SK-N-SH (cell line): ENCODE data around the gene MPC1. TPM values are rescaled to one million over a fixed set of nuclear protein-coding genes. Genes with fewer than 3 reads are reported as not detected.

ENCODE experiments used
- CTCF ChIA-PET: fragments of 300-600, 350-600 bp; formaldehyde crosslinking; extraction: SDS; loops from one replicate; lab custom pipeline; 2021; lab: Yijun Ruan, JAX
- POLR2A ChIA-PET: fragments of 350-600 bp; sonication (Branson Sonifier 250); formaldehyde crosslinking; extraction: SDS; loops from one replicate; lab custom pipeline; 2020; ENCODE audit warnings: antibody characterized with exemption, inconsistent platforms; lab: Yijun Ruan, JAX
- DNase-seq: peaks from one replicate; pipeline ENCODE4 v3.0.0; 2012
- H2AFZ ChIP-seq: fragments of 200-600 bp; sonication (generic); 2 replicates; pipeline ENCODE4 v1.8.1; 2016; ENCODE audit warnings: antibody characterized with exemption, mild to moderate bottlenecking, low read depth
- H3F3A ChIP-seq: fragments of 200-600 bp; sonication (generic); replicated peaks from 2 replicates; pipeline ENCODE3; 2016; ENCODE audit warnings: antibody characterized with exemption, mild to moderate bottlenecking; ENCODE audit not compliant: insufficient read depth
- H3K27ac ChIP-seq, 2 experiments: fragments of 200-500 bp in 1 of 2; fragments of 200-600 bp in 1 of 2; sonication (Bioruptor generic) in 1 of 2; sonication (generic), shearing (Covaris generic) in 1 of 2; 2 replicates each; pipeline versions ENCODE4 v1.5.1 to v1.6.1; 2014 to 2016; ENCODE audit warnings: low read depth in 2 of 2, inconsistent platforms in 1 of 2, low read length in 1 of 2, mild to moderate bottlenecking in 1 of 2, mixed read lengths in 1 of 2
- H3K27me3 ChIP-seq: fragments of 200-600 bp; sonication (generic), shearing (Covaris generic); 2 replicates; pipeline ENCODE4 v1.6.1; 2016; ENCODE audit warnings: mixed run types; ENCODE audit not compliant: insufficient read depth
- H3K36me3 ChIP-seq, 2 experiments: fragments of 200-500 bp in 1 of 2; fragments of 200-600 bp in 1 of 2; sonication (Bioruptor generic) in 1 of 2; sonication (generic) in 1 of 2; replicated peaks in 1 of 2; 2 replicates each; pipeline versions ENCODE3 to v1.5.1; 2014 to 2016; ENCODE audit warnings: low read length in 1 of 2, mild to moderate bottlenecking in 1 of 2; ENCODE audit not compliant: insufficient read depth in 2 of 2, control insufficient read depth in 1 of 2
- H3K4me1 ChIP-seq, 2 experiments: fragments of 200-500 bp in 1 of 2; fragments of 200-600 bp in 1 of 2; sonication (Bioruptor generic) in 1 of 2; sonication (generic), shearing (Covaris generic) in 1 of 2; 2 replicates each; pipeline versions ENCODE4 v1.5.1 to v1.6.1; 2014 to 2016; ENCODE audit warnings: low read depth in 1 of 2, low read length in 1 of 2, mixed run types in 1 of 2; ENCODE audit not compliant: insufficient read depth in 2 of 2, control insufficient read depth in 1 of 2
- H3K4me2 ChIP-seq: fragments of 200-600 bp; sonication (generic), shearing (Covaris generic); 2 replicates; pipeline ENCODE4 v1.6.1; 2017; ENCODE audit warnings: mixed run types
- H3K4me3 ChIP-seq, 2 experiments: fragments of 200-500 bp in 1 of 2; fragments of 200-600 bp in 1 of 2; sonication (Bioruptor generic) in 1 of 2; sonication (generic), shearing (Covaris generic) in 1 of 2; 2 replicates each; pipeline versions ENCODE4 v1.5.1 to v1.8.1; 2014 to 2016; ENCODE audit warnings: low read depth in 2 of 2, inconsistent platforms in 1 of 2, low read length in 1 of 2, mild to moderate bottlenecking in 1 of 2, mixed read lengths in 1 of 2, moderate library complexity in 1 of 2
- H3K79me2 ChIP-seq: fragments of 200-600 bp; sonication (generic); 2 replicates; pipeline ENCODE4 v1.8.1; 2017; ENCODE audit warnings: mild to moderate bottlenecking; ENCODE audit not compliant: insufficient read depth
- H3K9ac ChIP-seq: fragments of 200-600 bp; sonication (generic); 2 replicates; pipeline ENCODE4 v1.6.1; 2017; ENCODE audit warnings: mixed run types
- H3K9me2 ChIP-seq: fragments of 200-600 bp; sonication (generic); 2 replicates; pipeline ENCODE4 v1.6.1; 2017; ENCODE audit warnings: mixed run types
- H3K9me3 ChIP-seq: fragments of 200-600 bp; sonication (generic); 2 replicates; pipeline ENCODE4 v1.6.1; 2017; ENCODE audit warnings: mixed run types, mild to moderate bottlenecking, moderate library complexity
- H4K20me1 ChIP-seq: fragments of 200-600 bp; sonication (generic); 2 replicates; pipeline ENCODE4 v1.6.1; 2017; ENCODE audit warnings: mild to moderate bottlenecking, mixed run types; ENCODE audit not compliant: insufficient read depth
- CHD2 ChIP-seq: fragments of 150-350 bp; IDR thresholded peaks from 2 replicates; pipeline ENCODE4 v1.6.1; 2018; ENCODE audit warnings: low read length; ENCODE audit not compliant: partially characterized antibody
- CTCF ChIP-seq: fragments of 200-600 bp; sonication (generic); IDR thresholded peaks from 2 replicates; pipeline ENCODE4 v1.6.1; 2017; ENCODE audit warnings: antibody characterized with exemption, mild to moderate bottlenecking, moderate library complexity
- EP300 ChIP-seq, 2 experiments: IDR thresholded peaks; 2 replicates each; pipeline versions ENCODE4 v1.4.0 to v1.6.1; 2012; ENCODE audit warnings: borderline replicate concordance in 1 of 2, low read depth in 1 of 2, low read length in 1 of 2
- EZH2phosphoT487 ChIP-seq: fragments of 200-600 bp; sonication (generic); IDR thresholded peaks from 2 replicates; pipeline ENCODE4 v1.6.1; 2017; ENCODE audit warnings: low read depth, mixed run types, mild to moderate bottlenecking, antibody characterized with exemption, moderate library complexity, borderline replicate concordance
- FOXJ3 ChIP-seq: sonication (generic); formaldehyde crosslinking; IDR thresholded peaks from 2 replicates; pipeline ENCODE4 v1.5.1; 2020; ENCODE audit warnings: mild to moderate bottlenecking, missing genetic modification reagents
- GATA2 ChIP-seq: sonication (generic); formaldehyde crosslinking; IDR thresholded peaks from 2 replicates; pipeline ENCODE4 v1.5.0; 2020; ENCODE audit warnings: mild to moderate bottlenecking, missing genetic modification reagents
- JUND ChIP-seq: IDR thresholded peaks from 2 replicates; pipeline ENCODE4 v1.4.0; 2012
- MAX ChIP-seq: IDR thresholded peaks from 2 replicates; pipeline ENCODE4 v1.4.0; 2012; ENCODE audit warnings: low read depth
- MEF2A ChIP-seq: IDR thresholded peaks from 2 replicates; pipeline ENCODE4 v1.4.0; 2012; ENCODE audit warnings: low read depth, borderline replicate concordance
- NRF1 ChIP-seq: IDR thresholded peaks from 2 replicates; pipeline ENCODE4 v1.6.1; 2012; ENCODE audit warnings: low read depth, mild to moderate bottlenecking, low read length
- PBX3 ChIP-seq: IDR thresholded peaks from 2 replicates; pipeline ENCODE4; 2012
- POLR2AphosphoS5 ChIP-seq: IDR thresholded peaks from 2 replicates; pipeline ENCODE4 v1.6.1; 2012; ENCODE audit warnings: low read depth, low read length
- RAD21 ChIP-seq: IDR thresholded peaks from 2 replicates; pipeline ENCODE4 v1.6.1; 2012; ENCODE audit warnings: mild to moderate bottlenecking, low read length
- RCOR1 ChIP-seq: fragments of 150-350 bp; IDR thresholded peaks from 2 replicates; pipeline ENCODE4 v1.6.1; 2017; ENCODE audit warnings: antibody characterized with exemption, low read length
- RXRA ChIP-seq: IDR thresholded peaks from 2 replicates; pipeline ENCODE4 v1.4.0; 2012; ENCODE audit warnings: low read depth, mild to moderate bottlenecking, borderline replicate concordance
- TAF1 ChIP-seq: IDR thresholded peaks from 2 replicates; pipeline ENCODE4 v1.6.1; 2012; ENCODE audit warnings: low read depth, mild to moderate bottlenecking, low read length, moderate library complexity, borderline replicate concordance
- USF1 ChIP-seq: IDR thresholded peaks from 2 replicates; pipeline ENCODE4 v1.4.0; 2012; ENCODE audit warnings: low read depth, borderline replicate concordance
- WGBS: methylation state at CpG from one replicate; pipeline ENCODE4 v1.1.6; 2017; ENCODE audit warnings: low lambda C conversion rate; 5-methylcytosine and 5-hydroxymethylcytosine counted together
- polyA plus RNA-seq, 3 experiments: library from polyadenylated mRNA; depleted of rRNA; stranded (reverse); fragments of >200 nt; gene quantifications; 2 replicates each; pipeline ENCODE4 v1.2.3, GENCODE V29; 2012

Gene MPC1
- polyA plus RNA-seq, 1 of the 3 experiments (the other 2 are of a cell fraction): 13.6 TPM

- TF ChIP-seq EP300 (IDR thresholded peaks at IDR 0.05; ENCODE audit: borderline replicate concordance in 1 of 2, low read depth in 1 of 2, low read length in 1 of 2) (no peak), NRF1 (no peak), JUND (no peak), EZH2phosphoT487 (no peak), RXRA (no peak), CHD2 (no peak), TAF1 (no peak), PBX3 (no peak), RCOR1 (no peak), MEF2A (no peak), CTCF (no peak), POLR2AphosphoS5 (no peak), FOXJ3 (CRISPR knock-in tag) (no peak), GATA2 (CRISPR knock-in tag) (no peak), RAD21 (no peak), USF1 (no peak), MAX (no peak)
- TF ChIP-seq, all 33 proteins: peak for 0
- peaks cover 0 to 3% of the 10 kb centered on the region in 2 experiments; a peak in 2 of 4 replicates for H3K4me1 ChIP-seq
- no peaks in the 10 kb centered on the region for H3K27me3 ChIP-seq
- no peaks in the 10 kb centered on the region for H3K9me3 ChIP-seq
- CTCF ChIA-PET: interaction anchor here (0.9 to 1.8 kb wide), 2 partner anchors 8 to 24 kb away, joined by 3 to 4 read pairs; no protein-coding TSS in a partner anchor
- H4K20me1 ChIP-seq: no peaks in the 10 kb centered on the region
- H3K9ac ChIP-seq: no peak overlapping the region
- peaks cover 5% of the 10 kb centered on the region for H3F3A ChIP-seq
- H3K4me3 ChIP-seq: no peak overlapping the region
- no peak for DNase-seq
- POLR2A ChIA-PET: no interaction called here
- H3K36me3 ChIP-seq: peaks cover 26 to 27% of the 10 kb centered on the region in 2 experiments
- H3K4me2 ChIP-seq: no peak overlapping the region
- no peaks in the 10 kb centered on the region for H3K9me2 ChIP-seq
- H2AFZ ChIP-seq: no peak overlapping the region
- H3K79me2 ChIP-seq: no peaks in the 10 kb centered on the region
- 87% methylated on average over 14 of the region's 14 CpGs for WGBS
- H3K27ac ChIP-seq: no peak overlapping the region
Observed at GRCh38 chr6:166318227-166318626, 64.5 kb downstream of the MPC1 start.
